GM21786 (cell line): Measurements from ENCODE around the gene SMG9.

Experiments
- ATAC-seq: cut with Tn5 transposase; IDR thresholded peaks from one replicate; pipeline ENCODE4 v1.9.1; 2021; ENCODE audit not compliant: unreplicated experiment

The SMG9 gene

GRCh38 chr19:43759515-43759914 lies 4.8 kb upstream of the SMG9 start:
- ATAC-seq, result no peak

GRCh38 chr19:43755256-43755801 lies 567 bp upstream of the SMG9 start:
- no peak for ATAC-seq

GRCh38 chr19:43754253-43754502 lies 584 bp downstream of the SMG9 start:
- no peak for ATAC-seq

GRCh38 chr19:43752287-43752875 lies 2.4 kb downstream of the SMG9 start:
- ATAC-seq, result no peak

GRCh38 chr19:43751466-43752220 lies 3.1 kb downstream of the SMG9 start:
- ATAC-seq, result no peak

- ATAC-seq, result no peak
Observed at GRCh38 chr19:43749898-43750297, 4.9 kb downstream of the SMG9 start.

- no peak for ATAC-seq
Observed at GRCh38 chr19:43749152-43749551, 5.6 kb downstream of the SMG9 start.

- ATAC-seq, result no peak
Observed at GRCh38 chr19:43748685-43749084, 6.1 kb downstream of the SMG9 start.

- ATAC-seq, result no peak
Observed at GRCh38 chr19:43748205-43748594, 6.6 kb downstream of the SMG9 start.

GRCh38 chr19:43747557-43748204 lies 7.1 kb downstream of the SMG9 start:
- no peak for ATAC-seq

GRCh38 chr19:43743059-43743458 lies 11.7 kb downstream of the SMG9 start:
- no peak for ATAC-seq

GRCh38 chr19:43741075-43741825 lies 13.5 kb downstream of the SMG9 start:
- no peak for ATAC-seq

- no peak for ATAC-seq
Observed at GRCh38 chr19:43739439-43740235, 15.1 kb downstream of the SMG9 start.

- no peak for ATAC-seq
Observed at GRCh38 chr19:43738780-43739211, 16.0 kb downstream of the SMG9 start.

GRCh38 chr19:43735957-43736356 lies 18.8 kb downstream of the SMG9 start:
- no peak for ATAC-seq

GRCh38 chr19:43735013-43735412 lies 19.7 kb downstream of the SMG9 start:
- no peak for ATAC-seq

GRCh38 chr19:43731846-43732245 lies 22.9 kb downstream of the SMG9 start:
- ATAC-seq, result no peak

GRCh38 chr19:43731346-43731745 lies 23.4 kb downstream of the SMG9 start:
- ATAC-seq, result no peak

- no peak for ATAC-seq
Observed at GRCh38 chr19:43729919-43730318, 24.8 kb downstream of the SMG9 start.

GRCh38 chr19:43727593-43727853 lies 27.2 kb downstream of the SMG9 start:
- ATAC-seq, result no peak
